Measurements from ENCODE around the gene DIDO1.

Gene DIDO1

DNA sequence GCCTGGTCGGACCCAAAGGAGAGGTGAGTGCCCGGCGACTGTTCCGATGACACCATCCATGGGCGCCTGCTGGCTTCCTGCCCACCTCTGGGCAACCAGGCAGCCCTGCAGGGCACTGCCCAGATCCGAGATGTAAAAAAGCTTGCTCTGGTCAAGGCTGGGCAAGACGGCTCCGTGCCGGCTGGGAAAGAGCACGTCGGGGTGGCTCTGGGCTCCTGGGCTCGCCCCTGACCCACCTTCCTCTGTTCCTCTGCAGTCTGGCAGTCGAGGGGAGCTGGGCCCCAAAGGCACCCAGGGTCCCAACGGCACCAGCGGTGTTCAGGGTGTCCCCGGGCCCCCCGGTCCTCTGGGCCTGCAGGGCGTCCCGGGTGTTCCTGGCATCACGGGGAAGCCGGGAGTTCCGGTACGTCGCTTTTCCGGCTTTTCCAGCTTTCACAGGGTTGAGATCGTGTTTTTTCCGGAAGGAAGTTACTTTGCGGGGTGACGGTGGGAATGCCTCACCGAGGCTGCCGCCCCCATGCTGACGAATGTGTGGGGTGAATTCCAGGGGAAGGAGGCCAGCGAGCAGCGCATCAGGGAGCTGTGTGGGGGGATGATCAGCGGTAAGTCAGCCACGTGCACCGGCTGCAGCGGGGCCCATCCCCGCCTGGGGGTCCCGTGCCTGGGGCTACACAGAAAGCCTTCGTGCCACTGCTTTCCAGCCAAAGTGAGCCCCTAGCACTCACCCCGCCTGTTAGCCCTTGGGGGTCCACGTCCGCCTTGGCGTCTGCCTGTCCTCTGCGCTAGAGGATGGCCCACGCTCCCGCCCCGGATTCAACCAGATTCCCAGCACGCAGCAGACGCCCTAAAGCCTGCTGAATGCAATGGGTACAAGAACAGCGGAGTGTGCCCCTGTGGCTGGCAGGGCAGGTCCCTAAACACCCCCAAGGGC lies 90.1 kb downstream of the DIDO1 start:
- Histone ChIP-seq H3K27ac (ENCODE audit: low read depth, low read length) (no peak overlapping the region), H3K4me1 (ENCODE audit: control insufficient read depth, insufficient read depth, low read length) (no peaks in the 10 kb centered on the region), H3K36me3 (ENCODE audit: control insufficient read depth, insufficient read depth, low read length) (no peaks in the 10 kb centered on the region), H3K9ac (ENCODE audit: low read length) (no peak overlapping the region), H3K27me3 (ENCODE audit: control insufficient read depth, insufficient read depth, low read length) (peaks cover 3% of the 10 kb centered on the region), H3K4me3 (ENCODE audit: low read length) (no peak overlapping the region)

DNA sequence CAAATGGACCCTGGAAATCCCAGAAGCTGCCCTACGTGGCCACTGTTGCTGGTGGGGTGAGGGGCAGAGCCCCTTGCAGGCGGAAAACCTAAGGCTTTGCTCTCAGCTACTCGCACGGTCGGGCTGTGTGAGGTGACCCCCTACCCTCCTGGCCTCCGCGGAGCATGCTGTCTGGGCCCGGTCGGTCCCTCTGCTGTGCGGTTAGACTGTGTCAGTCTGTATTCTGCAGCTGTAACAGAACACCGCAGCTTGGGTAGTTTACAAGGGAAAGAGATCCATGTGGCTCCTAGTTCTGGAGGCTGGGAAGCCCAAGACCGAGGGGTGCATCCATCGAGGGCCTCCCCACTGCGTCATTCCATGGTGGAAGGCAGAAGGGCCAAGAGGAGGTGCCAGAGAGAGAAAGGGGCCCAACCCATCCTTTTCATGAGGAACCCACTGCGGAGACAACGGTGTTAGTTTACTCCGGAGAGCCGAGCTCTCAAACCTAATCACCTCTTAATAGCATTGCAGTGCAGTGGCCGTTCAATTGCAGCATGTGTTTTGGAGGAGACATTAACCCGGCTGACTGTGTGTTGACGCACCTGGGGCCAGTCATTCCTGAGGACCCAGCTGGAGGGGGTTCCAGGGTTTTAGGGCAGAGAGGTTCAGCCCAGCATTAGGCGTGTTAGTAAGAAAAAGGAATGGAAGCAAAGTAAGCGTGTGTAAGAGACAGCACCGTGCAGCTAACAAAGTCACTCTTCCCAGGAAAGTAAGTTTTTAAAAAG lies 91.2 kb downstream of the DIDO1 start:
- no peak overlapping the region for H3K4me3 ChIP-seq (ENCODE audit: low read length)
- no peak overlapping the region for H3K27ac ChIP-seq (ENCODE audit: low read depth, low read length)
- no peaks in the 10 kb centered on the region for H3K4me1 ChIP-seq (ENCODE audit: control insufficient read depth, insufficient read depth, low read length)
- H3K9ac ChIP-seq (ENCODE audit: low read length) = no peak overlapping the region
- H3K36me3 ChIP-seq (ENCODE audit: control insufficient read depth, insufficient read depth, low read length) = no peaks in the 10 kb centered on the region
- H3K27me3 ChIP-seq (ENCODE audit: control insufficient read depth, insufficient read depth, low read length) = peaks cover 3% of the 10 kb centered on the region

DNA sequence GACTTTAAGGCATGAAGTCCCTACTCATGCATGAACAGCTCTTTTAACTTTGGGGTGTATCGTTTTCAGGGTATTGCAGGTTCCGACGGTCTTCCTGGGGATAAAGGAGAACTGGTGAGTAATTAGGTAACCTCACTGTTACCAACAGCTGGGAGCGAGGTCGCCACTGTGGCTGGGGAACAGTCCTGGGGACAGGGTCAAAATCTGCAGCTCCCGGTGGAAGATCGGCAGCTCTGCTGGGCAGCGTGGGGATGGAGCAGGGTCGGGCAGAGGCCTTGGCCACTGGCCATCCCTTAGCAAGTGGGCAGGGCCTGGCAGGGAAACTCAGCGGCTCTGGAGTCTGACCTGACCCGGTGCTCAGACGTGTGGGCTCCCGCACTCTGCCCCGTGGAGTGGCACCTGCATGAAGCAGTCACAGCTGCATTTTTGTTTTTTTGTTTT lies 93.3 kb downstream of the DIDO1 start:
- H3K9ac ChIP-seq (ENCODE audit: low read length) = no peak overlapping the region
- no peak overlapping the region for H3K27ac ChIP-seq (ENCODE audit: low read depth, low read length)
- H3K27me3 ChIP-seq (ENCODE audit: control insufficient read depth, insufficient read depth, low read length) = peaks cover 3% of the 10 kb centered on the region
- H3K36me3 ChIP-seq (ENCODE audit: control insufficient read depth, insufficient read depth, low read length) = no peaks in the 10 kb centered on the region
- H3K4me3 ChIP-seq (ENCODE audit: low read length) = no peak overlapping the region
- H3K4me1 ChIP-seq (ENCODE audit: control insufficient read depth, insufficient read depth, low read length) = no peaks in the 10 kb centered on the region

DNA sequence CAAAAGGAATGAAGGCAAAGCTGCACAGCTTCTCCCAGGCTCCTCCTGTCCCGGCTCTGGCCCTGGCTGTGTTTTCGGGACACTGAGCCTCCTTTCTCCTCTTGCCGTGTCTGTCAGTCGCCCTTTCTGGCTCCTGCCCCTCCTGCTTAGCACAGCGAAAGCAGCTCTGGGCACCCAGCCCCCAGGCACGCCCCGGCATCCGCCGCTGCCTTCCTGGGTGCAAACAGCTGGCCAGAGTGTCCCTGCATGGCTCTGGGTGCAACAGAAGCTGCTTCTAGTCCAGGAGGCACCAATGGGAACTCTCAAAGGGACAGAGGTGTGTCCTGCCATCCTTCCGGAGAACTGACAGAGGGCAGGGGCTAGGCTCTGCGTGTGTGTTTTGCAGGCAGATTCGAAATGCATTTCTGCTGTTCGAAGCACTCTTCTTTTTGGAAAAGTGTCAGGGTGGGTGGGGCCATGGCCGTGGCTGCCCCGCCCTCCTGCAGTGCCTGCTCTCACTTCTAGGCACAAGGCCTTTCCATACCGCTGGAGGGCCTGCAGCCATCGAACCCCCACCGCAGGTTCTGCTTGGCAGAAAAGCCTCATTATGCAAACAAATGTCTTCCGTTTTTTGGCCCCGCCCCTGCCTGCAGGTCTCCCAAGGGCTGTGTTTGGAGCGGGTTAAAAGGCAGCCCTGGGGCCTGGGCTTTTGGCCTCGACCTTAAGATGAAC lies 93.9 kb downstream of the DIDO1 start:
- Histone ChIP-seq H3K4me1 (ENCODE audit: control insufficient read depth, insufficient read depth, low read length) (no peaks in the 10 kb centered on the region), H3K9ac (ENCODE audit: low read length) (peak overlapping the region; percentile 41), H3K4me3 (ENCODE audit: low read length) (peak overlapping the region; percentile 38), H3K27me3 (ENCODE audit: control insufficient read depth, insufficient read depth, low read length) (peaks cover 3% of the 10 kb centered on the region), H3K27ac (ENCODE audit: low read depth, low read length) (no peak overlapping the region), H3K36me3 (ENCODE audit: control insufficient read depth, insufficient read depth, low read length) (no peaks in the 10 kb centered on the region)

DNA sequence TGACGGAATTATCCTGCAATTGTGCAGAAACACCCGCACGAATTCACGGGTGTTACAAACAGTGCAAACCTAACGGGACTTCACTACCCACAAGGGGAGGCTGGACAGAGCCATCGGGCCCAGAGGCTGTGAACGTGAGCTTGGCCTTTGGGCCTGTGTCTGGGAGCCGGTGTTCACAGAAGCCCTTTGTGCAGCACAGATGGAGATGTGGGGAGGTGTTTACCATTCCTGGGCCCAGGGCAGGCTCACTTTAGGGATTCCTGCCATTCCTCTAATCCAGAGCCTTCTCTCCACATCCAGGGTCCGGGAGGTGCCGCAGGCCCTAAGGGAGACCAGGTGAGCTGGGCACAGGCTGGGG lies 94.5 kb downstream of the DIDO1 start:
- Histone ChIP-seq H3K4me1 (ENCODE audit: control insufficient read depth, insufficient read depth, low read length) (no peaks in the 10 kb centered on the region), H3K4me3 (ENCODE audit: low read length) (no peak overlapping the region), H3K9ac (ENCODE audit: low read length) (no peak overlapping the region), H3K27ac (ENCODE audit: low read depth, low read length) (no peak overlapping the region), H3K27me3 (ENCODE audit: control insufficient read depth, insufficient read depth, low read length) (peaks cover 3% of the 10 kb centered on the region), H3K36me3 (ENCODE audit: control insufficient read depth, insufficient read depth, low read length) (no peaks in the 10 kb centered on the region)

DNA sequence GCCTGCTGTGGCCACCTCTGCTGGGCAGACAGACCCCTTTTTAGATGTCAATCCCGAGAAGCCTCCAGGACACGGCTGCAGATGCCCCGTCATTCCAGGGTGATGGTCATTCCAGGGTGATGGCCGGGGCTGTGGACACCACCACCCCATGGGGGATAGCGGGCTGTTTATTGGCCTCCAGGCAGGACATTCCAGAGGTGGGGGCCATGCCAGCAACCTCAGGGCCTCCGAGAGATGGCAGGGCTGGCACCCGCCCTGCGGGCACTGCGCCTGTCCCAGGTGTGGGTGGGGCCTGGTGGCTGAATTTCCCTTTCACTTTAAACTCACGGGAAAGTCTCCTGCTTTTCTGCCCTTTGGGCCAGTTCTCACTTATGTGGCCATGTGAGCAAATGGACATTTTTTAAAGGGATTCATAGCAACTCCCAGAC lies 94.9 kb downstream of the DIDO1 start:
- no peak overlapping the region for H3K27ac ChIP-seq (ENCODE audit: low read depth, low read length)
- peaks cover 3% of the 10 kb centered on the region for H3K27me3 ChIP-seq (ENCODE audit: control insufficient read depth, insufficient read depth, low read length)
- H3K9ac ChIP-seq (ENCODE audit: low read length) = no peak overlapping the region
- H3K4me1 ChIP-seq (ENCODE audit: control insufficient read depth, insufficient read depth, low read length) = no peaks in the 10 kb centered on the region
- no peak overlapping the region for H3K4me3 ChIP-seq (ENCODE audit: low read length)
- H3K36me3 ChIP-seq (ENCODE audit: control insufficient read depth, insufficient read depth, low read length) = no peaks in the 10 kb centered on the region

DNA sequence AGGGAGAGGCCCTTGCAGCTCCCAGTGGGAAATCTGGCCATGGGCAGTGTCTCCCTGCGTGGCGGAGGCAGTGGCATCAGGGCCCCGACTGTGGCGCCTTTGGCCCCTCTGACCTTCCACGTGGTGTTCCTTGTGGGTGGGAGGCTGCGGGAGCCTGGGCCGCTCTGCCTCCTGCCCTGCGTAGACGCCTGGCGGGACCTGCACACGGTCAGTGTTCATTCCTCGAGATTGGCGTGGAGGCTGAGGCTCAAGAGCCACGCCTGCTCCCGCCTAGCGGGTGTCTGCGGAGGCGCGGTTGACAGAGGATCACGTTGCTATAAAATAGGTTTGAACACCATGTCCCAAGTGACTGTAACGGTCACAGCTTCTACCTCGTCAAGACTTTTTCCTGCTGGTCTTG lies 95.5 kb downstream of the DIDO1 start:
- no peak overlapping the region for H3K27ac ChIP-seq (ENCODE audit: low read depth, low read length)
- no peaks in the 10 kb centered on the region for H3K36me3 ChIP-seq (ENCODE audit: control insufficient read depth, insufficient read depth, low read length)

DNA sequence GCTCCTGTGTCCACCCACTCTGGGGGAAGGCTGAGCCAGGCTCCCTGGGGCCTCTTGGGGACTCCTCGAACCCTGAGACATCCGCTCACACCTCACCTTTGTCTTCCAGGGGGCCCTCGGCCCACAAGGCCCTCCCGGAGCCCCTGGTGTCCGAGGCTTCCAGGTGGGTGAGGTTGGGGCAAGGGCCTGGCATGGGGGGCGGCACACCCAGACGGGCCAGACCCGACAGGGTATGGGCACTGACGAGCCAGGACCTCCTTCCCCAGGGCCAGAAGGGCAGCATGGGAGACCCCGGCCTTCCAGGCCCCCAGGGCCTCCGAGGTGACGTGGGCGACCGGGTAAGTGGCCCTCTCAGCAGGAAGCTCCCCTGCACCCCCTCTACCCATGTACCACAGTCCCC lies 96.1 kb downstream of the DIDO1 start:
- Histone ChIP-seq H3K27ac (ENCODE audit: low read depth, low read length) (no peak overlapping the region), H3K36me3 (ENCODE audit: control insufficient read depth, insufficient read depth, low read length) (no peaks in the 10 kb centered on the region), H3K9ac (ENCODE audit: low read length) (no peak overlapping the region), H3K4me3 (ENCODE audit: low read length) (no peak overlapping the region), H3K27me3 (ENCODE audit: control insufficient read depth, insufficient read depth, low read length) (no peaks in the 10 kb centered on the region), H3K4me1 (ENCODE audit: control insufficient read depth, insufficient read depth, low read length) (no peaks in the 10 kb centered on the region)

More for the DNA sequence above, 95.5 kb downstream of the DIDO1 start:
- H3K9ac ChIP-seq (ENCODE audit: low read length) = no peak overlapping the region
- no peaks in the 10 kb centered on the region for H3K27me3 ChIP-seq (ENCODE audit: control insufficient read depth, insufficient read depth, low read length)
- H3K4me3 ChIP-seq (ENCODE audit: low read length) = no peak overlapping the region
- H3K4me1 ChIP-seq (ENCODE audit: control insufficient read depth, insufficient read depth, low read length) = no peaks in the 10 kb centered on the region

DNA sequence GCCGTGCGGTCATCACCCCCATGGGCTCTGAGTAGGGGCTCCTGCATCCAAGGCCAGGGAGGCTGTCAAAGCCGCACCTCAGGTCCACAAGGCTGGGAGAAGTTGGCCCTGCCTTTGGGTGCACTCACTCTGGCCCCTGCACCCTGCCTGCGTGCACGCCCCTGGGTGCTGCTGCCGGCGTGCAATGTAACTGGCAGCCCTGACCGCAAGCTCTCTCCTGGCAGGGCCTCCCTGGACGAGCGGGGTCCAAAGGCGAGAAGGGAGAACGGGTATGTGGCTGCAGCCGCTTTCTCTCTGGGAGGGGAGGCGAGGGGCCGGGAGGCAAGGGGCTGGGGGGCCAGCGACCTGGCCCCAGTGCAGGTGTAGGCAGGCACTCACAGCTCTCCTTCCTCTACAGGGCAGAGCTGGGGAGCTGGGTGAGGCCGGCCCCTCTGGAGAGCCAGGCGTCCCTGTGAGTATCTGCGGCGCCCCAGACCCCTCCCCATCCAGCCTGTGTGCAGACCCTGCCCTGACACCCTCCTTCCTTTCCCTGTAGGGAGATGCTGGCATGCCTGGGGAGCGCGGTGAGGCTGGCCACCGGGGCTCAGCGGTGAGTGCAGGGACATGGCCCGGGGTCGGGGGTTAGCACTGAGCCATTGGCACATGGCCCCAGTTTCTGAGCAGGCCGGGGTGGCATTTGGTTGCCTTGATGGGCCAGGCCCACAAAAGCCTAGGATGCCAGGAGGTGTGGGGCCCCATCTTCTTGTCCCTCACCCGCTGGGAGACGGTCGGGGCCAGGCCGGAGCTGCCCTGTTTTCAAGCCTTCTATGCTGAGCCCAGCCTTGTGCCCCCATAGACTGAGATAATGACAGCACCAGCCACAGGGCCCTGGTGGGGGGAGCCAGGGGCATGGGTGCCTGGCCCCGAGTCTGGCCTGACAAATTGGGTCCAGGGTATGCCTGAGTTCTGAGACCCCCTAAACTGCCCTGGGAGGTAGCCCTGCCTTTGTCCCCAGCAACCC lies 96.8 kb downstream of the DIDO1 start:
- Histone ChIP-seq H3K27ac (ENCODE audit: low read depth, low read length) (no peak overlapping the region), H3K27me3 (ENCODE audit: control insufficient read depth, insufficient read depth, low read length) (no peaks in the 10 kb centered on the region), H3K4me3 (ENCODE audit: low read length) (no peak overlapping the region), H3K4me1 (ENCODE audit: control insufficient read depth, insufficient read depth, low read length) (peaks cover 1% of the 10 kb centered on the region), H3K9ac (ENCODE audit: low read length) (no peak overlapping the region), H3K36me3 (ENCODE audit: control insufficient read depth, insufficient read depth, low read length) (no peaks in the 10 kb centered on the region)

DNA sequence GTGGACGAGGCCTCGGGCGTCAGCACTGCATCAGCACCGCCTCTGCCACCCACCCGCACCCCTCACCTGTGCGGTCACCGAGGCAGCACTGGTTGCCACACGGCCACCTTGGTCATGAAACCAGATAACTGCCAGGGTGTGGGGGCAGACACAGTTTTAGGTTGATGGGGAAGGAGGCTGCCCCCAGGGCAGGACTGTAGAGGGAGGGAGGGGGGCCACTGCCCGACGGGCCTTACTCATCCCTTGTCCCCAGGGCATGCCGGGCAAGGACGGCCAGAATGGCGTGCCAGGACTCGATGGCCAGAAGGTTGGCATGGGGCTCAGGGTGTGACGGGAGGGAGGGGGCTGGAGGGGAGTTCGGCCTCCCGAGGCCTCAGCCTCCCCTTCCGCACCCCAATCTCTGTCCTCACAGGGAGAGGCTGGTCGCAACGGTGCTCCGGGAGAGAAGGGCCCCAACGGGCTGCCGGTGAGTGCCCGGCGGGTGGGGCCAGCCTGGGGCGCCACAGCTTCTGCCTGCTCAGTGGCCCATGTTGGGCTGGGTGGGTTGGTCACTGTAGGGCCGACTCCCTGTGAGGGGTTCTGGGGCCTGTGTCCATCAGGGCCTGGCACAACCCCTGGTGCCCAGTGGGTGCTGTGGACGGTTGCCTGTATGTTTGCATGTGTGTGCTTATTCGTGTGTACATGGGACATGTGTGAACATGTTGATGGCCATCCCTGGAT lies 97.6 kb downstream of the DIDO1 start:
- Histone ChIP-seq H3K4me3 (ENCODE audit: low read length) (no peak overlapping the region), H3K27me3 (ENCODE audit: control insufficient read depth, insufficient read depth, low read length) (no peaks in the 10 kb centered on the region), H3K9ac (ENCODE audit: low read length) (no peak overlapping the region), H3K27ac (ENCODE audit: low read depth, low read length) (no peak overlapping the region), H3K4me1 (ENCODE audit: control insufficient read depth, insufficient read depth, low read length) (peaks cover 4% of the 10 kb centered on the region), H3K36me3 (ENCODE audit: control insufficient read depth, insufficient read depth, low read length) (no peaks in the 10 kb centered on the region)

DNA sequence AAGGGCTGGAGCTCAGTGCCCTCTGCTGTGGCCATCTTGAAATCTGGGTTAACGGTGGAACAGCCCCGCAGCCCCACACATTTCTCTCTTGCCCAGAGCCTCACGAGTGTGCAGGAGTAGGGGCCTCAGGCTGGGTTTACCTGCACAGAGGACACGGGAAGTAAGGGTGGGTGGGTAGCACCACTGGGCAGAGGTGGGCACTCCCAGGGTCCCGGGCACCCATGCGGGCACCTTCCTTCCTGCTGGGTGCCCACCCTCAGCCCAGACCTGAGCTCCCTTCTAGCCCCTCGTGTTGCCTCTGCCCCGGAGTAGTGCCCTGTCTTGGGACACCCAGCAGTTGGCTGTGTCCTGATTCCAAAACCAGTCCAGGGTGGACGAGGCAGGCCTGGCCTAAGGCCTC lies 98.3 kb downstream of the DIDO1 start:
- no peaks in the 10 kb centered on the region for H3K27me3 ChIP-seq (ENCODE audit: control insufficient read depth, insufficient read depth, low read length)
- no peak overlapping the region for H3K9ac ChIP-seq (ENCODE audit: low read length)
- H3K4me1 ChIP-seq (ENCODE audit: control insufficient read depth, insufficient read depth, low read length) = peaks cover 4% of the 10 kb centered on the region
- no peak overlapping the region for H3K4me3 ChIP-seq (ENCODE audit: low read length)
- no peak overlapping the region for H3K27ac ChIP-seq (ENCODE audit: low read depth, low read length)
- no peaks in the 10 kb centered on the region for H3K36me3 ChIP-seq (ENCODE audit: control insufficient read depth, insufficient read depth, low read length)

Measured in rectal smooth muscle tissue (tissue), 1 donor.